Suprapubic skin (tissue), 4 donors: Measurements from ENCODE around the gene NRF1. TPM values are rescaled to one million over a fixed set of nuclear protein-coding genes. Genes with fewer than 3 reads are reported as not detected.
"Not testable (repeated sequence)": the region's sequence is repeated elsewhere in the genome, so short reads cannot be mapped to it uniquely, and the experiment has no call there.

Experiments used
- DNase-seq, 2 donors: peaks; one replicate each; pipeline ENCODE4 v3.0.0-alpha.2; 2019; ENCODE audit warnings: low spot score in 2 of 2
- H3K27ac ChIP-seq: fragments of 200-600 bp; sonication (generic); one replicate; pipeline ENCODE4 v1.5.1; 2019
- H3K27me3 ChIP-seq: fragments of 200-600 bp; sonication (generic); one replicate; pipeline ENCODE4 v1.5.1; 2019
- H3K36me3 ChIP-seq: fragments of 200-600 bp; sonication (generic); one replicate; pipeline ENCODE4 v1.5.1; 2019
- H3K4me1 ChIP-seq: fragments of 200-600 bp; sonication (generic); one replicate; pipeline ENCODE4 v1.5.1; 2019
- H3K4me3 ChIP-seq: fragments of 200-600 bp; sonication (generic); one replicate; pipeline ENCODE4 v1.5.1; 2019; ENCODE audit warnings: mild to moderate bottlenecking
- H3K9me3 ChIP-seq: fragments of 200-600 bp; sonication (generic); one replicate; pipeline ENCODE4 v1.5.1; 2019
- EP300 ChIP-seq: sonication (generic); formaldehyde crosslinking; IDR thresholded peaks from one replicate; pipeline ENCODE4 v1.6.1; 2017; ENCODE audit warnings: antibody characterized with exemption
- POLR2A ChIP-seq, 2 donors: fragments of 450-650 bp; IDR thresholded peaks; one replicate each; pipeline ENCODE4 v1.6.1; 2017; ENCODE audit warnings: antibody characterized with exemption in 2 of 2, mild to moderate bottlenecking in 2 of 2, moderate library complexity in 2 of 2
- POLR2AphosphoS5 ChIP-seq, 3 donors: sonication (generic); formaldehyde crosslinking; IDR thresholded peaks; one replicate each; pipeline ENCODE4 v1.6.1; 2017; ENCODE audit warnings: antibody characterized with exemption in 3 of 3
- WGBS: methylation state at CpG from one replicate; pipeline ENCODE4 v1.1.5; 2018; 5-methylcytosine and 5-hydroxymethylcytosine counted together
- total RNA-seq, 4 donors: library from RNA; depleted of rRNA; stranded (reverse); fragments of >200 nt; gene quantifications; one replicate each; pipeline ENCODE4 v1.1.0, GENCODE V29; 2016
- TF ChIP-seq, protein P1 (sequence below), 2 donors: fragments of 200-600 bp in 1 of 2; fragments of 450-650 bp in 1 of 2; sonication (generic) in 1 of 2; IDR thresholded peaks; one replicate each; pipeline ENCODE4 v1.5.1; 2016 to 2019; ENCODE audit warnings: antibody characterized with exemption in 2 of 2, mild to moderate bottlenecking in 1 of 2, moderate library complexity in 1 of 2

The NRF1 gene
- total RNA-seq, 4 donors from 2014 or later = 11.7 to 33.2 (median 15.5) TPM

DNA sequence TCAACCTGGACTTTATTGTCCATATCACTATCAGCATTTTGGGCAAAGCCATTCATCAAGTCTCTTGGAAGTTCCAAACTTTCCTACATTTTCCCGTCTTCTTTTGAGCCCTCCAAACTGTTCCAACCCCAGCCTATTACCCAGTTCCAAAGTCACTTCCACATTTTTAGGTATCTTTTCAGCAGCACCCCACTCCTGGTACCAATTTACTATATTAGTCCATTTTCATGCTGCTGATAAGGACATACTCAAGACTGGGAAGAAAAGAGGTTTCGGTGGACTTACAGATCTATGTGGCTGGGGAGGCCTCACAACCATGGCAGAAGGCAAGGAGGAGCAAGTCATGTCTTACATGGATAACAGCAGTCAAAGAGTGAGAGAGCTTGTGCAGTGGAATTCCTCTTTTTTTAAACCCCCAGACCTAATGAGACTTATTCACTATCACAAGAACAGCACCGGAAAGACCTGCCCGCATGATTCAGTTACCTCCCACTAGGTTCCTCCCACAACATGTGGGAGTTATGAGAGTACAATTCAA lies 50.2 kb downstream of the NRF1 start:
- Histone ChIP-seq H3K27ac (no peak overlapping the region), H3K4me3 (no peak overlapping the region), H3K27me3 (no peaks in the 10 kb centered on the region), H3K9me3 (no peaks in the 10 kb centered on the region), H3K36me3 (peaks cover 50% of the 10 kb centered on the region), H3K4me1 (no peaks in the 10 kb centered on the region)
- WGBS = 91% methylated on average over 4 of the region's 4 CpGs
- TF ChIP-seq, protein P1, sequence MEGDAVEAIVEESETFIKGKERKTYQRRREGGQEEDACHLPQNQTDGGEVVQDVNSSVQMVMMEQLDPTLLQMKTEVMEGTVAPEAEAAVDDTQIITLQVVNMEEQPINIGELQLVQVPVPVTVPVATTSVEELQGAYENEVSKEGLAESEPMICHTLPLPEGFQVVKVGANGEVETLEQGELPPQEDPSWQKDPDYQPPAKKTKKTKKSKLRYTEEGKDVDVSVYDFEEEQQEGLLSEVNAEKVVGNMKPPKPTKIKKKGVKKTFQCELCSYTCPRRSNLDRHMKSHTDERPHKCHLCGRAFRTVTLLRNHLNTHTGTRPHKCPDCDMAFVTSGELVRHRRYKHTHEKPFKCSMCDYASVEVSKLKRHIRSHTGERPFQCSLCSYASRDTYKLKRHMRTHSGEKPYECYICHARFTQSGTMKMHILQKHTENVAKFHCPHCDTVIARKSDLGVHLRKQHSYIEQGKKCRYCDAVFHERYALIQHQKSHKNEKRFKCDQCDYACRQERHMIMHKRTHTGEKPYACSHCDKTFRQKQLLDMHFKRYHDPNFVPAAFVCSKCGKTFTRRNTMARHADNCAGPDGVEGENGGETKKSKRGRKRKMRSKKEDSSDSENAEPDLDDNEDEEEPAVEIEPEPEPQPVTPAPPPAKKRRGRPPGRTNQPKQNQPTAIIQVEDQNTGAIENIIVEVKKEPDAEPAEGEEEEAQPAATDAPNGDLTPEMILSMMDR (IDR thresholded peaks at IDR 0.05) = no peak
- TF ChIP-seq POLR2A (IDR thresholded peaks at IDR 0.05) = no peak
- no peak for TF ChIP-seq EP300
- no peak for TF ChIP-seq POLR2AphosphoS5 (IDR thresholded peaks at IDR 0.05)
- DNase-seq = no peak

DNA sequence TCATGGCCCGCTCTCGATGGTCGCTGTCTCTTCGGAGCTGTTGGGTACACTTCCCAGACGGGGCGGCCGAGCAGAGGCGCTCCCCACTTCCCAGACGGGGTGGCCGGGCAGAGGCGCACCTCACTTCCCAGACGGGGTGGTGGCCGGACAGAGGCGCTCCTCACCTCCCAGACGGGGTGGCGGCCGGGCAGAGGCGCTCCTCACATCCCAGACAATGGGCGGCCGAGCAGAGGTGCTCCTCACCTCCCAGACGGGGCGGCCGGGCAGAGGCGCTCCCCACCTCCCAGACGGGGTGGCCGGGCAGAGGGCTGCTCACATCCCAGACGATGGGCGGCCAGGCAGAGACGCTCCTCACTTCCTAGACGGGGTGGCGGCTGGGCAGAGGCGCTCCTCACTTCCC lies 51.7 kb downstream of the NRF1 start:
- DNase-seq, H3K4me1 ChIP-seq, H3K27ac ChIP-seq, H3K9me3 ChIP-seq, H3K27me3 ChIP-seq, H3K4me3 ChIP-seq: not testable (repeated sequence)
- WGBS = 94% methylated on average over 18 of the region's 32 CpGs
- H3K36me3 ChIP-seq = peaks cover 41% of the 10 kb centered on the region

DNA sequence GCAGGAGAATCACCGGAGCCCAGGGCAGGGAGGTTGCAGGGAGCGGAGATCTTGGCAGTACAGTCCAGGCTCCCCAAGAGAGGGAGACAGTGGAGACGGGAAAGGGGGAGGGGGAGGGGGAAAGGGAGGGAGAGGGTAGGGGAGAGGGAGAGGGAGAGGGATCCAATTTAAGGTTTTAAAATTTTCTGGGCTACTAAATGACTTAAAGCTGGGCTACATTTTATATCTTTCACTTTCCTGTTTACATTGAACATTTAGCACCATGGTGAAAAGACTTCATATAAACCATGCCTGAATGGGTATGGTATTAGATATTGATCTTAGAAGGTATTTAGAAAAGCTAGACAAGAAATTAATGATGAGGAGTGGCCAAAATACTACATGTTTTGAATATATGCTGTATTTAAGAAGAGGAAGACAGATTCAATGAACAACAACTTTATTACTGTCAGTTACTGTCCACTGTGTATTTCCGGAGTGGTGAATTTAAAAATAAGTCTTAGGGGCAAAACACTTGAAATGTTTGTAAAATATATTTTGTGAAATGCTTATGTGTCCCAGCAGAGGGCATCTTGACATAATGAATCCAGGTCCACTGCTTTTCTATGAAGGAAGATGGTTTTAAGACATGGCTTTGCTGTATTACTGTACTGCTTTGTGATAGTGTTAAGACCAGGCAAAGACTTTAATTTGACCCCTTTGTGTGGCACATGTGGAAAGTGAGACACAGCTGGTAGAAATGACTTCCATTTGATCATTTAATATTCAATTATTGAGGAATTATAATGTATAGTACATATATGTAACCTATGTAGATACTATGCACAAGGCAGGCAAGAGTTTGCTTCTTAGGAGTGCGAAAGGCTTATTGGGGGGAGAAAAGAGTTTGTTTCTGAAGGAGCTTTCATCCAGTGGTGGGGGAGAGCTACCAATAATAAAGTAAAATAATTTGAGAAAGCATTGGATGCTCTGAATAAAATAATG lies 52.8 kb downstream of the NRF1 start:
- DNase-seq = no peak
- TF ChIP-seq, protein P1 (IDR thresholded peaks at IDR 0.05) = no peak
- no peak for TF ChIP-seq POLR2AphosphoS5 (IDR thresholded peaks at IDR 0.05)
- no peak for TF ChIP-seq POLR2A (IDR thresholded peaks at IDR 0.05)
- TF ChIP-seq EP300 = no peak
- Histone ChIP-seq H3K27ac (no peak overlapping the region), H3K4me3 (no peak overlapping the region), H3K9me3 (no peaks in the 10 kb centered on the region), H3K27me3 (no peaks in the 10 kb centered on the region), H3K4me1 (no peaks in the 10 kb centered on the region), H3K36me3 (peaks cover 30% of the 10 kb centered on the region)
- 75% methylated on average over 5 of the region's 5 CpGs for WGBS

DNA sequence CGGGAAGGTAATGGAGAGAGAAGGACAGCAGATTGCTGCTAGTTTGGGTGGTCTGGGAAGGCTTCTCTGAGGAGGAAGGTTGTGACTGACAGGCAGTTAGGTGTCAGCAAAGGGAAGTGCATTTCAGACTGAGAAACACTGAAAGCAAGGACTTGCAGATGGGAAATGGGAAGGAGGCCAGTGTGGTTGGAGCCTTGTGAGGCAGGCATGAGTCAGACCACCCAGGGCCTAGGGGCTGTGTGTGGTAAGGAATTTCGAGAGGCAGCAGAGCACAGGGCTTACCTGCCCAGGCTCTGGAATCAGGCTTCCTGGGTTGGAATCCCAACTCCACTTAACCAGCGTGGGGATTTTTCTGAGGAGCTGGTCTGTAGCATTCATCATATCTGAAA lies 53.5 kb downstream of the NRF1 start:
- TF ChIP-seq POLR2A (IDR thresholded peaks at IDR 0.05) (no peak), EP300 (no peak), POLR2AphosphoS5 (IDR thresholded peaks at IDR 0.05) (no peak)
- TF ChIP-seq, protein P1 (IDR thresholded peaks at IDR 0.05) = no peak
- Histone ChIP-seq H3K4me3 (no peak overlapping the region), H3K36me3 (peaks cover 24% of the 10 kb centered on the region), H3K9me3 (no peaks in the 10 kb centered on the region), H3K27ac (no peak overlapping the region), H3K4me1 (no peaks in the 10 kb centered on the region), H3K27me3 (no peaks in the 10 kb centered on the region)
- no peak for DNase-seq
- WGBS = 76% methylated on average over 3 of the region's 3 CpGs

DNA sequence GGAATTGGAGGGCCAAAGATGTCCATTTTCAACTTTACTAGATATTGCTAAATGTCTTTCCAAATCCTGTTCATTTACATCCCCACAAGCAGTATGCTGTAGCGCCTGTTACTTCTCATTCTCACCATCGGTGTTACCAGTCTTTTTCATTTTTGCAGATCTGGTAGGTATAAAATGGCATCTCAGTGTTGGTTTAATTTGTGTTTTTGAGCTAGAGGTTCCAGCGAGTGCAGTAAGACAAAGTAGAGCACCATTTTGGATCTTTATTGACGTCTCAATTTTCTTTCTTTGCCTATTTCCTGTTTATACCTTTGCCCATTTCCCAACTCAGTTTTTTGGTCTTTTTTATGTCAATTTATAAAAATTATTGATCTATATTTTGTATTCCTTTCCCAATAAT lies 55.6 kb downstream of the NRF1 start:
- no peaks in the 10 kb centered on the region for H3K4me1 ChIP-seq
- H3K36me3 ChIP-seq = peaks cover 10% of the 10 kb centered on the region
- 96% methylated on average over 4 of the region's 4 CpGs for WGBS
- no peaks in the 10 kb centered on the region for H3K27me3 ChIP-seq
- no peak overlapping the region for H3K4me3 ChIP-seq
- TF ChIP-seq POLR2AphosphoS5 (IDR thresholded peaks at IDR 0.05) (no peak), POLR2A (IDR thresholded peaks at IDR 0.05) (no peak), EP300 (no peak)
- TF ChIP-seq, protein P1 (IDR thresholded peaks at IDR 0.05) = no peak
- DNase-seq = no peak
- no peak overlapping the region for H3K27ac ChIP-seq
- no peaks in the 10 kb centered on the region for H3K9me3 ChIP-seq
